Activated CD4-positive, CD25-positive, alpha-beta regulatory T cell treated with anti-CD3 and anti-CD28 coated beads, Interleukin-2, amount 50 U/mL, for 72 hours (primary cell): Measurements from ENCODE around the gene NR2F1.
"Not testable (repeated sequence)": the region's sequence is repeated elsewhere in the genome, so short reads cannot be mapped to it uniquely, and the experiment has no call there.

ENCODE experiments used
- DNase-seq: peaks from one replicate; pipeline ENCODE4 v3.0.0; 2021

The NR2F1 gene

GRCh38 chr5:93582677-93583438 is at the start of gene NR2F1:
Gene NR2F1 (plus strand): TSS chr5:93583222. CDS start chr5:93585024, 1,802 bp downstream.
- DNase-seq, result no peak

DNA sequence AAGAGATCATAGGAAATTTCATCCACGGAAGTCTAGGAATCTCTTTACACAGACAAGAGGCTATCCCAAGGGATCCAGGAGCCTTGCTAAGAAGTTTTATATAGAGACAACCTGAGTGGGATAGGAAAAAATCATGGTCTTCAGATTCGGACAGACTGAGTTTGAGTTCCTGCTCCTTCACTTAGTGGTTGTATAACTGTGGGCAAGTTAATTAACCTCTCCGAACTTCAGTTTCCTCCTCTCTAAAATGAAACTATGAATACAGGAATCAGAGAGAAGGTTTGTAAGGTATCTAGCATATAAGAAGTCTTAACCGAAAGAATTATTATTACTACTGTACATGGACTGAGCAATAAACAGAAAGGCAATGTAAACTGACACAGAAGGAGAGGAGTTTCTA is 37.1 kb upstream of the NR2F1 start:
- DNase-seq, result no peak

GRCh38 chr5:93549594-93549993 is 33.4 kb upstream of the NR2F1 start:
- not testable (repeated sequence) for DNase-seq

DNA sequence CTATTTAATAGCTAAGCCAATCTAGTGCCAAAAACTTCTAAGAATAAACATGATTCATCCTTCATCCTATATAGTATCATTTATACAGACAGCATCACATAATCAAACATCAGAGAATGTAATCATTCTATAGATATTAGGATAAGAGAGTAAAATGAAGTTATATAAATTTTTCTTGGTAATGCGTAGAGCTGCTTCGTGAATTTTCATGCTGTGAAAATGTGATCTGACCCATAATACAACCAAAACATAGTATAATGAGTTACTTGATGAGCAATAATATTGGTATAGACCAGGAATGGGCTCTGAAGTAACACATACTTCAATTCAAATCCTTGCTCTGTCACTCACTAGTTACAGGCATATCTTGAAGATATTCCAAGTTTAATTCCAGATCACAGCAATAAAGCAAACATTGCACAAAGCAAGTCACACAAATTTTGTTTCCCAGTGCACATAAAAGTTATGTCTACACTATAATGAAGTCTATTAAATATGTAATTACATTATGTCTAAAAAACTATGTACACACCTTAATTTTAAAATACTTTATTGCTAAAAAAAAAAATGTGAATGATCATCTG is 25.9 kb upstream of the NR2F1 start:
- DNase-seq, result no peak

DNA sequence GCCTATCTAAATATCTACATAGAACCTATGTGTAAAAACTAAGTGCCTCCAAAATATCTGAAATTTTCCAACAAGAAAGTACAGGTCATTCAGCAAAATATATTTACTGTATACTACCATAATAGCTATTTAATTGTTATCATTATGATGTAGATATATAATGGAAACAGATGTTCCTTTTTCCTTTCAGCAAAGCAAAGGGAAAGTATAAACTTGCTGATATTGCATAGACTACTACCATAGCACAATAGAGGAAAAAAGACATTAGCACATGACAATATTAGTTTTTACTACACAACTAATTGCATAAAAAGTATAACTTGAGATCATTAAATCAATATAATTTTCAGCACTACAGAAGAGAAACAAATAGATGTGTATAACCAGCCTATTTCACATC is 16.9 kb upstream of the NR2F1 start:
- DNase-seq, result no peak

- DNase-seq, result no peak
Measured at GRCh38 chr5:93567424-93567823, 15.6 kb upstream of the NR2F1 start.

GRCh38 chr5:93569300-93570160 is 13.5 kb upstream of the NR2F1 start:
- DNase-seq, result no peak

DNA sequence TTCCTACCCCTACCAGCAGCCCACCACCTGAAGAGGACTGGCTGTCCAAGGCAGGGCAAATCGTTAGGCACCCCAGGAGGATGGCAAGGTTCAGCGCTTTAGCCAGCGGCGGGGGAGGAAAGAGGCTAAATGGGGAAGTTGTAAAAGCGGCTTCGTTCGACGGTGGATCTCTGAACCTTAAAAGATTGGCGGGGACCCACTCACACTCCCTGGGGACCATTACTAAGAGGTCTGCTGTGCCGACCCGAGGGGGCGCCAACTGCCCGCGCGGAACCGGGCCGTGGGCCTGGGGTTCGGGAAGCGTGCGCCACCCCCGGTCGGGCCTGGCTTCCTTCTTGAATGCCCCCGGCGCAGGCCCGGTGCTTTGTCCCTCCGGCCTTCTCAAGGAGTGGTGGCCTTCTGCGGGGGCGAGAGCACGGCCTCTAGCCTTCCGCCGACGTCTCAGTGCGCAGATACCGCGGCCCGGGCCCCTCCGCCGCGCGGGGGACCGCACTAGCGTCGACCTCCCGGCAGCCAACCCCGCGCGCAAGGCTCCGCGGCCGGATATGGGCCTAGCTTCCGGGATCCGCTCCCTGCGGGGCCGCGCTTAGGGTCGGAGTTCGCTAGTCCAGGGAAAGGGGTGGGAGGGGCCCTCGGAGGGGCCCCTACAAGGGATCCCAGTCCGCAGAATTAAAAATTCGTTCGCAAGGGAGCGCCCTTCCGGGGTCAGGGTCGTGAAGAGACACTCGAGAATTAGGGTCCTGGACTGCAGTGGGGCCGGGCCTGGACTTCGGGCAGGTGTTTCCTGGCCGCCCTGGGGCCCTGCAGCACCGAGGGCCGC is 12.5 kb upstream of the NR2F1 start:
- no peak for DNase-seq

DNA sequence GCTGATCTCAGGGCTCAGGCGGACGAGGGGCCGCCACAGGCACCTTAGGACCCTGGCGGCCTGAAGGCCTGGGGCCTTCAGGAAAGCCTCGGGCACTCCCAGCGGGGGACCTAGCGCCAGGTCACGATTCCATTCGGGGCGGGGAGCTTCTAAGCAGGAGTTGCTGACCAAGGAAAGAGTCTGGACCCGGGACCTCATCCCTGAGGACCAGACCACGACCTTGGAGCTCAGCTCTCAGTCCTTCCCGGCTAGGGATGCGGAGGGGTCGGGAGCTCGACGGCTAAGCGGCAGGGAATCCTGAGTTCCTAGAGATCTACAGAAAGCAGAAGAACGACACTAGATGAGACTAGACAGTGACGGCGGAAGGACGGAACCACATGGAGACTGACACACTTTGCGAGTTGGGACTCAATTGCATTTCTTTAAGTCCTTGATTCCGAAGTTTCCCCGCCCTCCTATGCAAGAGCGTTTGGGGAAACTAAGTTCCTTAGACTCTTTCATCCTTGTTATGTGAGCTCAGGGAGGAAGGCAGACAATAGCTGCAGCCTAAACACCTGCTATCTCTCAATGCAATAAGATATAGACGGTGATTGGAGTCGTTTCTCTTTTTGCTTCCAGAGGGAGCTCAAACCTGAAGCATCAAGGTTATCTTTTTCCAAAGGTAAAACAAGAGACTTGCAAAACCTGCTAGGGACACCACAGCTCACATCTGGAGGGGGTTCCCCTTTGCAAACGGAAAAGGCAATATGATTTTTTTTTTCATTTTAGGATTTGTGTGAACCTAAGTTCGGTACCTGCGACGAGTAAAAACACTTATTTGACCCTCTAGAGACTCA is 11.7 kb upstream of the NR2F1 start:
- DNase-seq, result no peak

- no peak for DNase-seq
Measured at GRCh38 chr5:93572101-93572607, 10.9 kb upstream of the NR2F1 start.

GRCh38 chr5:93572608-93573353 is 10.2 kb upstream of the NR2F1 start:
- no peak for DNase-seq

DNA sequence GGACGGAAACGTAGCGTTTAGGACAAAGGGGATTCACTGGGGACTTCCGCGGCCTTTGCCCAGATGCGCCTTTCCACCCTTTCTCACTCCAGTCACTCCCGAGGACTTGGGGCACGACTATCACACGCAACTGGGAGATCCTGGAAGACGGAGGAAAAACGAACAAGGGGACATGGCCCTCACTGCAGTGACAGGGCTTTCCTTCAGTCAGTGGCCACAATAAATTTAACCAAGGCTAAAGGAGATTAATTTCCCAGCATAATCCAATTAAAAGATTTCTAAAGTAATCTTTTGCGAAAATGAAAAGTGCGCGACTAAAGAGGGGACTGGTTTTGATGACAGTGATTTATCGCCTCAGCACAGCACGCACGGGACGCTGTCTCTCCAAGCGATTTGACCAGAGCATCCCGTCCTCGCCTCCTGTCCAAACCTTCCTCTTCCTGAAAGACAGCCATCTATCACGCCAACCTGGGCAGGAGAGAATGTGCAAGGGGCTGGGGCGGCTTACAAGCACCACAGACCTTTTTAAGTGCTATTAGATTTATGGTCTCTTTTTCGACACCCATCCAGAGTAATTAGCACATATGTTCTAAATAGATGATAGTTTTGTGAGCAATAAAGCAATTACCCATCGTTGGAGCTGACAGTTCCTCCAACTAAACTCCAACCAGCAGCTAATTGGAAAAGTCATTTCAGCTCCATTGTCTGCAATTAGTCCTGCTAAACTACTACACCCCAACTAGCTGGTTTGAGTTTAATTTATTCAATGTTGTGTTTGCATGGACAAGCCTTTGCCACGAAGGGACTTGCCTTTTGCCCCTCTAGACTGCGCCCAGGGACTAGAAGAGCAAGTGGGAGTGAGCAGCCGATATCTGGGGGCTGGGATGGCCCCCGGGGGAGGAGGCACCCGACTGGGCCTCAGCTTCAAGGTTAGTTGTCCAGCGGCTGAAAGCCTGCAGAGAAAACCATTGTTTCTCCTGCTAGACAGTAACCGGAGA is 9.4 kb upstream of the NR2F1 start:
- DNase-seq, result no peak

DNA sequence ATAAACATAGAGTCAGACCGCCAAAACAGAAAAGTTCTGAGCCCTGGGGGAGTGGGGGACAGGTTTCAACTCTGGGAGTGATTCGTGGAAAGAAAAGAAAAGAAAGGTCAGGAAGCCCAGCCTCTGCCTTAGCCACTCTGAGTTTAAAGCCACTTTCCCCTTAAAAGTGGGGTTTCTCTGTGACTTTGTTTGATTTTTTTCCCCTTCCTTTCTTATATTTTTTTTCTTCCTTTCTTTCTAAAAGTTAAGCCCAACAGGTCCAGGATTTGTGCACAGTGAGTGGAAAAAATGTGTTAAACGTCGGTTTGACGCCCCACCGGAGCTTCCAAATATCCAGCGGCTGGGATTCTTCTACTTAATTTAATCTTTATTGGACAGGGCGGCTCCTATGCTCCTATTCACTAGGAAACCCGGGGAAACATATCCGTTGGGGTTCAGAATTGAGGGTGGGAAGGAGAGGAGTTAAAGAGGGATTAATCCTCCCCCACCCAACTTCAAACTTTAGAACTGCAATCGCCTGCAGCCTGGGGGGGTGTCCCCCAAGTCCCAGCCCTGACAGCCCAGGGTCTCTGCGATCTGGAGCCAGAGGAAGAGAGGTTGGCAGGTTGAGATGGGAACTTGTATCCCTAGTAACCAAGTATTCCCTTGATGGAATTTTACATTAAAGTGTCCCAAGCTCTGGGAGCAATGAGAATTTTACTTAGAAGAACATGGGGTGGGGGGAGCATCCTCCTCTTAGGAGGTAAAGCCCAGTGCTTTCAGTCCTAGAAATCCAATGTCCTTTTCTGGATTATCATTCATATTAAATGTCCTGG is 8.3 kb upstream of the NR2F1 start:
- no peak for DNase-seq

GRCh38 chr5:93575461-93576414 is 7.3 kb upstream of the NR2F1 start:
- DNase-seq, result no peak

- DNase-seq, result no peak
Measured at GRCh38 chr5:93576994-93577853, 5.8 kb upstream of the NR2F1 start.
